Activated CD8-positive, alpha-beta T cell treated with anti-CD3 and anti-CD28 coated beads, Interleukin-2, amount 10 ng/mL, durations not matched to agents 7 days and 5 days (primary cell): ENCODE data around the gene BBOF1. TPM values are rescaled to one million over a fixed set of nuclear protein-coding genes. Genes with fewer than 3 reads are reported as not detected.

Experiments used
- ATAC-seq: fragments of 150-1000 bp; cut with Tn5 transposase; one replicate; pipeline ENCODE4 v1.10.0; 2021; ENCODE audit warnings: moderate library complexity
- CTCF ChIA-PET: fragments of 350-600 bp; sonication (Branson Sonifier 250); formaldehyde crosslinking; loops from one replicate; lab custom pipeline; 2021; ENCODE audit warnings: antibody characterized with exemption; lab: Charles Lee
- POLR2A ChIA-PET: fragments of 350-600 bp; sonication (Branson Sonifier 250); formaldehyde crosslinking; loops from one replicate; lab custom pipeline; 2021; ENCODE audit warnings: antibody characterized with exemption; lab: Charles Lee
- DNase-seq: peaks from one replicate; pipeline ENCODE4 v3.0.0-alpha.2; 2020
- H3K27ac Mint-ChIP-seq: one replicate; pipeline ENCODE4 v1.8.0; 2021; ENCODE audit warnings: mild to moderate bottlenecking, mixed read lengths
- H3K27me3 Mint-ChIP-seq: one replicate; pipeline ENCODE4 v1.8.0; 2021; ENCODE audit warnings: low read depth, mixed read lengths
- H3K36me3 Mint-ChIP-seq: one replicate; pipeline ENCODE4 v1.8.0; 2021; ENCODE audit warnings: low read depth, mixed read lengths
- H3K4me1 Mint-ChIP-seq: one replicate; pipeline ENCODE4 v1.8.0; 2021; ENCODE audit warnings: low read depth, mixed read lengths
- H3K4me3 Mint-ChIP-seq: one replicate; pipeline ENCODE4 v1.8.0; 2021; ENCODE audit warnings: mild to moderate bottlenecking, mixed read lengths
- H3K9me3 Mint-ChIP-seq: one replicate; pipeline ENCODE4 v1.8.0; 2022; ENCODE audit warnings: mixed read lengths; ENCODE audit not compliant: insufficient read depth
- total RNA-seq, 2 experiments: library from RNA; stranded (reverse); gene quantifications; one replicate each; pipeline ENCODE4 v1.2.3, GENCODE V29; 2021

The BBOF1 gene
- total RNA-seq, 2 experiments from 2014 or later: 1.2 to 1.3 TPM

DNA sequence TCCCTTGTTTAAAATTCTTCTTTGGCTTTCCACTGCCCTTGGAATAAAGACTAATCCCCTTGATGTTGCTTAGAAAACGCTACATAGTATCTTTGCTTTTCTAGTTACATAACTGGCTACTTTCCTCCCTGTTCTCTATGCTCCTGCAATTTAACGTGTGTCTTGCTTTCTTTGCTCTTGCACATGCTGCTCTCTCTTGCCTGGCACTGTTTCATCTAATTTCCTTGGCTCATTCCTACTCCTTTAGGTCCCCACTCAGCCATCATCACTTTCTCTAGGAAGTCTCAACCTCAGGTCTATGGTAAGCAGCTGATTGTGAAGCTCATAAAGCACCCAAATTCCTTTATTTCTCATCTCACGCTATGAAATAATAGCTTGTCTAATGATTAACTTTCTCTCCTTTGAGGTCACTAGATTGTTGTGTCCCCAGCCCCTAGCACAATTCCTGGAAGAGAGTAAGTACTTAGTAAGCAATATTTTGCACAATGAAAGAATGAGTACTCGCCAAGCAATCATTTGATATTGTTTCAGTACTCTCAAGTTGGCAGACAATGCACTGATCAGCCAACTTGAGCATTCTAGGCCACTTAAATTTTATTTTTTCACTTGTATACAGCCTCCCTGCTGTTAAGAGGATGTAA is 61.8 kb downstream of the BBOF1 start:
- H3K4me1 Mint-ChIP-seq: peaks cover 23% of the 10 kb centered on the region
- ChIA-PET POLR2A (no interaction called here), CTCF (no interaction called here)

DNA sequence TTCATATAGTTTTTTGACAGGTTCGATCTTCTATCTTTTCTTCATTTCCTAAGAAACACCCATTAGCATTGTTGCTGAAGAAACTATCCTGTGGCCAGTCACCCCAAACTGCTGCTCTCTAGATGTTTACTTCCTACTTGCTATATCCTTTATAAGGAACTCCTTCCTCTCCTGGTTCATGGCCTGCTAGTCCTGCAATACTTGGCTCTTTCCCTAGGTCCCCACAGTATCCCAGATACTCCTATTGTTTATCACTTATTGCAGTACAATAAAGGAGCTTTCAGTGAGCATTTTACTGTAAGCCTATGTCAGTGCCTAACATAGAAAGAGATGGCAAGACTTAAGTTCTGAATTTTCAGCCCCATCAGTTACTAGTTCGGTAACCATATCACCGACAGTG is 62.3 kb downstream of the BBOF1 start:
- CTCF ChIA-PET: no interaction called here
- Mint-ChIP-seq H3K4me1 (peaks cover 28% of the 10 kb centered on the region), H3K9me3 (no peaks in the 10 kb centered on the region), H3K27ac (no peak overlapping the region), H3K36me3 (peaks cover 2% of the 10 kb centered on the region), H3K4me3 (no peak overlapping the region), H3K27me3 (peaks cover 2% of the 10 kb centered on the region)
- POLR2A ChIA-PET: no interaction called here
- DNase-seq (no peak), ATAC-seq (no peak)

More for the DNA sequence above, 61.8 kb downstream of the BBOF1 start:
- Mint-ChIP-seq H3K36me3 (peaks cover 1% of the 10 kb centered on the region), H3K4me3 (no peak overlapping the region), H3K27me3 (peaks cover 2% of the 10 kb centered on the region), H3K27ac (no peak overlapping the region), H3K9me3 (no peaks in the 10 kb centered on the region)
- no peak for DNase-seq
- ATAC-seq: no peak

DNA sequence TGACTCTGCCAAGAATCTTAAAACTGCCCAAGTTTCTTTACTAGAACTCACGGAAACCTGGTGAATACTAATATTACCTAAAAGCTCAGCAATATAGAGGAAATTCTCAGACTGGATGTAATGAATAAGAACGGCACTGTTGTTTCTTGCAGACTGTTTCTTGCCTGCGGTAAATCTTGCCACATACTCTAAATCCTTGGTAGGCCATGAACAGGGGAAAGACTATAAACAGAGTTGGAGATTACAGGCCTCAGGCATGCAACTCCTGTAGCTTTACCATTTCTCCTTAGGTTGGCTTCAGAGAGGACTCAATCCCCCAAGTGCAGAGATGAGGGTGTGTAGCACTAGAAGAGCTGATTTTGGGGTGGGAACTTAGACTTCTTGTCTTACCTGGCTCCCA is 64.0 kb downstream of the BBOF1 start:
- ChIA-PET POLR2A (interaction anchor here (1.1 kb wide), 1 partner anchor 12 kb away, joined by 5 read pairs; no protein-coding TSS in a partner anchor), CTCF (no interaction called here)
- no peak overlapping the region for H3K27ac Mint-ChIP-seq
- no peaks in the 10 kb centered on the region for H3K27me3 Mint-ChIP-seq
- peaks cover 4% of the 10 kb centered on the region for H3K36me3 Mint-ChIP-seq
- ATAC-seq: no peak
- DNase-seq: no peak
- H3K4me3 Mint-ChIP-seq: peak overlapping the region; percentile 96
- H3K4me1 Mint-ChIP-seq: peaks cover 32% of the 10 kb centered on the region
- no peaks in the 10 kb centered on the region for H3K9me3 Mint-ChIP-seq

DNA sequence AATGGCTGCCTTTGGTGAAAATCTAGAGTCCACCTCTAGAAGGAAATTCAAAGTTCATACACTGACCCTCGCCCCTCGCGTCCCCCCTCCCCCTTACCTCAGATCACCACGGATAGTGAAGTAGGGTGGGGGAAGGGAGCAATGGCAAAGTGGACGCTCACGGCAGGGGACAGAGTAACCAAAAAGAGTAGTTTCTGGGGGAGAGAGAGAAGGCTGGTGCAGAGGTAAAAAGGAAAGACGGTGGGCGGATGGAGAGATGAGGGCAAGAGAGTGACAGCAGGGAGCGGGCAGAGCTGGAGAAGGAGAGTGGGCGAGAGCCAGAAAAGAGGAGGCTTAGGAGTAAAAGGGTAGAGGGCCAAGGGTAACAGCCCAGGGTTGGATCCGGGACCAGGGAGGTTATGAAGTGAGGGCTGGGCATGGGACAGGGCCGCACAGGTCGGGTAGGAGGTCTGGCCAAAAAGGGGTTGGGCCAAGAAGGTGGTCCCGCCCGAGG is 64.7 kb downstream of the BBOF1 start:
- Mint-ChIP-seq H3K9me3 (no peaks in the 10 kb centered on the region), H3K27me3 (no peaks in the 10 kb centered on the region), H3K4me3 (peak overlapping the region; percentile 96), H3K4me1 (peaks cover 35% of the 10 kb centered on the region), H3K27ac (peak overlapping the region; percentile 96), H3K36me3 (peaks cover 6% of the 10 kb centered on the region)
- POLR2A ChIA-PET: interaction anchor here (0.8 to 1.1 kb wide), 3 partner anchors 12 to 515 kb away, joined by 3 to 5 read pairs (median 5); partner anchors contain the start of gene ACOT2
- DNase-seq (no peak), ATAC-seq (no peak)
- CTCF ChIA-PET: no interaction called here

DNA sequence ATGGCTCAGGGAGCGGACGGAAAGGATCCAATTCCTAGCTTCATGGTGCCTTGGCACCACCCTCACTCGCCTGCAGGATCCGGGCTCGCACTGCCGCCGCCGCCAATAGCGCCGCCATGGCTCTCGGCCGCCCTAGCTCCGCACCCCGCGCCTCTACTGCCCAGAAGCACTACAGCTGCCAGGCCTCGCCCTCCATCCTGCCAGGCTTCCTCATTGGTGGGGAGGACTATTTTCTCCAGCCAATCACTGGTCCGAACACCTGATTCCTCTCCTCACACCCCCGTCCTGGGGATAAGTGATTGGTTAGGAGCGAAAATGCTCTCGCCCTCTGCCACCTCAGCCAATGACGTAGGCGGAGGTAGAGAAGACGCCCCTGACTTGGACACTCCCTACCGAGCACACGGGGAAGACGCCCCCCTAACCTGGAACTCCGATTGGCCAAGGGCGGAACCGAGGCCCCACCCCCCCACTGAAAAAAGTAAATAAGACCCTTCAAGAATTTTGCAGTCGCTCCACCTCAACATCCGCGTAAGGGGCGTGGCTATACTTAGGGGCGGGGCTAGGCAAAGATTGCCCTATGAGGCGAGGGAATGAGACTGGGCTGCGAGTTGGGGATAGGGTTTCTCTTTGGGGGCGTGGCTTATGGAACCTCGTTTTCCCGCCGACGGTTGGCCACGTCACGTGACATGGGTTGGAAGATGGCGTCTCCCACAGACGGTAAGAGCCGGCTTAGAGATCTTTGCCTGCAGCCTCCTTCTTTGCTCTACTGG is 65.3 kb downstream of the BBOF1 start, which contains the start of the genes ALDH6A1 and LIN52:
Gene ALDH6A1, minus strand, starts transcription at position 177 of the 770 bp plus-strand sequence. Its CDS starts 59 bp downstream, at position 118.
Gene LIN52, plus strand, starts transcription at position 680 of the 770 bp plus-strand sequence. Its CDS starts 19 bp downstream, at position 699.
- peak within 1 kb of the TSS; percentile 96 for H3K27ac Mint-ChIP-seq
- H3K27me3 Mint-ChIP-seq: no peaks in the 10 kb centered on the region
- CTCF ChIA-PET: no interaction called here
- ATAC-seq (peak; percentile 96), DNase-seq (peak; percentile 100)
- peaks cover 4% of the 10 kb centered on the region for H3K9me3 Mint-ChIP-seq
- H3K4me3 Mint-ChIP-seq: peak within 1 kb of the TSS; percentile 96
- H3K36me3 Mint-ChIP-seq: peaks cover 11% of the 10 kb centered on the region
- H3K4me1 Mint-ChIP-seq: peaks cover 41% of the 10 kb centered on the region
- POLR2A ChIA-PET: interaction anchor here (0.8 to 1.2 kb wide), 6 partner anchors 11 to 516 kb away, joined by 3 to 5 read pairs (median 3); partner anchors contain the start of genes ACOT2 and COQ6

DNA sequence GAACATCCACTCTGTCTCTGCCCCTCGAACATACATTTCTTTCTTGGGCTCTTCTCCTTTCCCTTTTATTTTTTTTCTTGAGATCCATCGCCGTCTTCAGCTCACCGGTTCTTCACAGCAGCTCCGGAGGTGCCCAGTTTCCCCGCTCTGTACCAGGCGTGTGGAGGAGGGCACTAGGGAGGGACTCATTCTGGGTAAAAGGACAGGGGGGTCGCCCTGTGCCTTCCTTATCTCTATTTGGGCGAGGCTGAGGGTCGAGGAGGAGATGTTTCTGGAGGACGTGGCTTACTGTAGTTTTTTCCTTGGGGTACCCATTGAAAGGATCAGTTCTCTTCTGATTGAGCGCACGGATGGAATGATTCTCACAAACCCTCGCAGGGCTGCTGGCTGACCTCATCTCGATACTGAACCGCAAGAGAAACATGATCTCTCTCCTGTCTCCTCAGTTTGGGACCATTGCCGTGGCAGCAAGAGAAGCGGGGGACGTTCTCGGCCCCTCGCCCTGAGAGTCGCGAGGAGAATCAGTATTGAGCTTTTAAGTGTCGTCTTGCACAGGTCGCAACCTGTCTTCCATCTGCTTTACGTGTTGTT is 66.0 kb downstream of the BBOF1 start:
- CTCF ChIA-PET: interaction anchor here (0.6 kb wide), 1 partner anchor 54 kb away, joined by 3 read pairs; no protein-coding TSS in a partner anchor
- H3K4me3 Mint-ChIP-seq: peak overlapping the region; percentile 96
- POLR2A ChIA-PET: interaction anchor here (0.5 to 1.2 kb wide), 5 partner anchors 15 to 325 kb away, joined by 3 to 6 read pairs (median 3); partner anchors contain the start of gene COQ6
- ATAC-seq (peak; percentile 12), DNase-seq (peak; percentile 33)
- peaks cover 4% of the 10 kb centered on the region for H3K9me3 Mint-ChIP-seq
- H3K36me3 Mint-ChIP-seq: peaks cover 14% of the 10 kb centered on the region
- H3K27ac Mint-ChIP-seq: peak overlapping the region; percentile 96
- peaks cover 44% of the 10 kb centered on the region for H3K4me1 Mint-ChIP-seq
- no peaks in the 10 kb centered on the region for H3K27me3 Mint-ChIP-seq

DNA sequence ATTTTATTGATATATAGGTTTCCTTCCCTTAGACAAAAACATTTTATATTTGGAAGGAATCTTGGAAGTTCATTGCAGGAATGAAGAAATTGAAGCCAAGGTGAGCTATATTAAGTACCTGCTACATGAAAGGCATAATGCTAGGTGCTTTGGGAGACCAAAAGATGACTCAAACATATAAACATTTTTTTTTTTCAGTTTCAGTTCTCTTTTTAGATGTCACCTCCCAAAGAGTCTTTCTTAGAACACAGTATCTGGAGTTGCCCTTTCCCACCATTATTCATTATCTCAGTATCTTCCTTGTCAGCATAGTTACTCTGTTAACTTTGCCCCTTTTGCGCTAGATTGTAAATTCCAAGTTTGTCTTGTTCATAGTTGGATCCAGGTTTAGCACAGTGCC is 66.7 kb downstream of the BBOF1 start:
- ChIA-PET CTCF (no interaction called here), POLR2A (interaction anchor here (0.6 to 1.2 kb wide), 3 partner anchors 15 to 326 kb away, joined by 3 to 6 read pairs (median 3); a partner anchor contains a TSS)
- Mint-ChIP-seq H3K4me3 (peak overlapping the region; percentile 96), H3K36me3 (peaks cover 17% of the 10 kb centered on the region), H3K27me3 (no peaks in the 10 kb centered on the region), H3K27ac (peak overlapping the region; percentile 96), H3K9me3 (peaks cover 4% of the 10 kb centered on the region), H3K4me1 (peaks cover 44% of the 10 kb centered on the region)
- no peak for DNase-seq
- no peak for ATAC-seq

DNA sequence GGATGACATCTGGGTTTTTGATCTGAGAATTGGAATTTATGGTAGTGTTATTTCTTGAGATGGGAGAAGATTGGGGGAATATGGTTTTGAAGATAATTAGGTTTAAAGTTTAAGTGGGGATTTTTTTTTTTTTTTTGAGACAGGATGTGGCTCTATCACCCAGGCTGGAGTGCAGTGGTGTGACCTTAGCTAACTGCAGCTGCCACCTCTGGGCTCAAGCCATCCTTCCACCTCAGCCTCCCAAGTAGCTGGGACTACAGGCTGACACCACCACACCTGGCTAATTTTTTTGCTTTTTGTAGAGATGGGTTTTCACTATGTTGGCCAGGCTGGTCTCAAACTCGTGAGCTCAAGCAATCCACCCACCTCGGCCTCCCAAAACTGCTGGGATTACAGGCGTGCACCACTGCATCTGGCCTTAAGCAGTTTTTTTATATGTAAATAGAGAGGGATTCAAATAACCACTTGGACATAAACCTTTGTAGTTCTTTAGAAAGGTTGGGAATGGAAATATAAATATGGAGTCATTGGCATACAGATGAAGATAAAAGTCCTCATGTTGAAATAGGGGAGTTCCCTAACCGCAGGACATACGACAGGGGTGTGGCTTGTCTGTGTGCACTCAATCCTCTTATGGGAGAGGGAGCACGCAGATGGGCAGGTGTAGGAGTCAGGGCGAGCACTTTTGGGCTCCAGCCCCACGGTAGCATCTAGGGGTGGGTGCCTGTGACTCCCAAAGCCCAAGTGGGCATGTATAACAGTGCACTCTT is 70.3 kb downstream of the BBOF1 start:
- peaks cover 28% of the 10 kb centered on the region for H3K4me1 Mint-ChIP-seq
- peak overlapping the region; percentile 41 for H3K27ac Mint-ChIP-seq
- no peak for DNase-seq
- no peak for ATAC-seq
- CTCF ChIA-PET: no interaction called here
- H3K9me3 Mint-ChIP-seq: peaks cover 4% of the 10 kb centered on the region
- peaks cover 20% of the 10 kb centered on the region for H3K36me3 Mint-ChIP-seq
- no peaks in the 10 kb centered on the region for H3K27me3 Mint-ChIP-seq
- POLR2A ChIA-PET: no interaction called here
- H3K4me3 Mint-ChIP-seq: no peak overlapping the region

DNA sequence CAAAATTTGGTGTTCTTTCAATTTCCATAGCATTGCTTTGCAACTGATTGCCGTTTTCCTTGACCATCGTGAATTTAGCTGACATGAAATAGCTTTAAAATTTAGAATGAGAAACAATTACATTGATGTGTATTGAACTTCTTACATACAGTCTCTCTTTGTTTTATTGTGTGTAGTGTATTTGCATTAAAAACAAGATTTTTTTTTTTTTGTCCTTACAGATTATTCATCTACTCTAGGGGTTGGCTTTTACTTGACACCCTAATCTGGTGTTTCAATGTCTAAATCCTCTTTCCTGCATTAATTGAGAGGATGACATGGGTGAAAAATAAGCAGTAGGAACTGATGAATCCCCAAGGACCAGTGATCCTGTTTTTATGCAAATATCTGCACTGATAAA is 86.2 kb downstream of the BBOF1 start:
- POLR2A ChIA-PET: interaction anchor here (0.7 kb wide), 1 partner anchor 192 kb away, joined by 3 read pairs; no protein-coding TSS in a partner anchor
- Mint-ChIP-seq H3K4me1 (no peaks in the 10 kb centered on the region), H3K27me3 (no peaks in the 10 kb centered on the region), H3K36me3 (peaks cover 23% of the 10 kb centered on the region), H3K4me3 (no peak overlapping the region), H3K9me3 (no peaks in the 10 kb centered on the region), H3K27ac (no peak overlapping the region)
- ATAC-seq (no peak), DNase-seq (no peak)
- CTCF ChIA-PET: interaction anchor here (0.7 kb wide), 1 partner anchor 111 kb away, joined by 3 read pairs; no protein-coding TSS in a partner anchor

DNA sequence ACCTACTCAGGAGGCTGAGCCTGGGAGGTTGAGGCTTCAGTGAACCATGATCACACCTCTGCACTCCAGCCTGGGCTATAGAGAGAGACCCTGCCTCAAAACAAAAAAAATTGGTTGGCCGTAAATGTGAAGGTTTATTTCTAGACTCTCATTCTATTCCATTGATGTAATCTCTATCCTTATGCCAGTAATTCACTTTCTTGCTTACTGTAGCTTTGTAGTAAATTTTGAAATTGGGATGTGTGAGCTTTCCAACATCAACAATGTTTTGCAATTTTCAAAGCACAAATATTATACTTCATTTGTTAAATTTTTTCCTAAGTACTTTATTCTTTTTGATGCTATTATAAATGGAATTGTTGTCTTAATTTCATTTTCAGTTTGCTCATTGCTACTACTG is 90.2 kb downstream of the BBOF1 start:
- CTCF ChIA-PET: interaction anchor here (0.6 to 1.8 kb wide), 2 partner anchors 101 to 143 kb away, joined by 3 to 6 read pairs; no protein-coding TSS in a partner anchor
- POLR2A ChIA-PET: no interaction called here
- Mint-ChIP-seq H3K4me1 (peaks cover 4% of the 10 kb centered on the region), H3K9me3 (no peaks in the 10 kb centered on the region), H3K36me3 (peaks cover 16% of the 10 kb centered on the region), H3K4me3 (no peak overlapping the region), H3K27me3 (no peaks in the 10 kb centered on the region), H3K27ac (no peak overlapping the region)
- no peak for DNase-seq
- no peak for ATAC-seq
